Measurements from ENCODE around the gene SGSM1. TPM values are rescaled to one million over a fixed set of nuclear protein-coding genes. Genes with fewer than 3 reads are reported as not detected.
A peak's percentile ranks its signal among the peaks of the same experiment; 100 is the strongest.

SGSM1 gene
- total RNA-seq, 3 donors from 2014 or later = 0.16 to 2.9 (median 1.9) TPM

GRCh38 chr22:24772493-24773220 lies 33.4 kb upstream of the SGSM1 start:
- Histone ChIP-seq H3K9me3 (no peaks in the 10 kb centered on the region), H3K36me3 (no peaks in the 10 kb centered on the region), H3K27me3 (no peaks in the 10 kb centered on the region), H3K4me3 (no peak overlapping the region), H3K4me1 (no peaks in the 10 kb centered on the region), H3K27ac (no peak overlapping the region)
- DNase-seq (ENCODE audit: low spot score in 2 of 2) = no peak
- intact Hi-C loops (cut with DNase I; ENCODE audit: low total_unique reads) = no loop called here
- TF ChIP-seq, protein P1, sequence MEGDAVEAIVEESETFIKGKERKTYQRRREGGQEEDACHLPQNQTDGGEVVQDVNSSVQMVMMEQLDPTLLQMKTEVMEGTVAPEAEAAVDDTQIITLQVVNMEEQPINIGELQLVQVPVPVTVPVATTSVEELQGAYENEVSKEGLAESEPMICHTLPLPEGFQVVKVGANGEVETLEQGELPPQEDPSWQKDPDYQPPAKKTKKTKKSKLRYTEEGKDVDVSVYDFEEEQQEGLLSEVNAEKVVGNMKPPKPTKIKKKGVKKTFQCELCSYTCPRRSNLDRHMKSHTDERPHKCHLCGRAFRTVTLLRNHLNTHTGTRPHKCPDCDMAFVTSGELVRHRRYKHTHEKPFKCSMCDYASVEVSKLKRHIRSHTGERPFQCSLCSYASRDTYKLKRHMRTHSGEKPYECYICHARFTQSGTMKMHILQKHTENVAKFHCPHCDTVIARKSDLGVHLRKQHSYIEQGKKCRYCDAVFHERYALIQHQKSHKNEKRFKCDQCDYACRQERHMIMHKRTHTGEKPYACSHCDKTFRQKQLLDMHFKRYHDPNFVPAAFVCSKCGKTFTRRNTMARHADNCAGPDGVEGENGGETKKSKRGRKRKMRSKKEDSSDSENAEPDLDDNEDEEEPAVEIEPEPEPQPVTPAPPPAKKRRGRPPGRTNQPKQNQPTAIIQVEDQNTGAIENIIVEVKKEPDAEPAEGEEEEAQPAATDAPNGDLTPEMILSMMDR (IDR thresholded peaks at IDR 0.05) = peak in 1 of 3 donors; percentile 26
- TF ChIP-seq POLR2AphosphoS5 (IDR thresholded peaks at IDR 0.05) (no peak), POLR2A (IDR thresholded peaks at IDR 0.05) (no peak)

- no peaks in the 10 kb centered on the region for H3K27me3 ChIP-seq
- TF ChIP-seq POLR2A (IDR thresholded peaks at IDR 0.05) (no peak), POLR2AphosphoS5 (IDR thresholded peaks at IDR 0.05) (no peak)
- TF ChIP-seq, protein P1 (IDR thresholded peaks at IDR 0.05) = no peak
- H3K36me3 ChIP-seq = no peaks in the 10 kb centered on the region
- H3K4me1 ChIP-seq = no peaks in the 10 kb centered on the region
- H3K27ac ChIP-seq = peak overlapping the region in 1 of 2 donors; percentile 9
- no peak for DNase-seq (ENCODE audit: low spot score in 2 of 2)
- H3K9me3 ChIP-seq = no peaks in the 10 kb centered on the region
- no peak overlapping the region for H3K4me3 ChIP-seq
- intact Hi-C loops (cut with DNase I; ENCODE audit: low total_unique reads) = no loop called here
Observed at GRCh38 chr22:24775769-24776492, 30.1 kb upstream of the SGSM1 start.

- no peaks in the 10 kb centered on the region for H3K36me3 ChIP-seq
- TF ChIP-seq, protein P1 (IDR thresholded peaks at IDR 0.05) = no peak
- no peak for TF ChIP-seq POLR2A (IDR thresholded peaks at IDR 0.05)
- TF ChIP-seq POLR2AphosphoS5 (IDR thresholded peaks at IDR 0.05) = no peak
- intact Hi-C loops (cut with DNase I; ENCODE audit: low total_unique reads) = no loop called here
- H3K9me3 ChIP-seq = no peaks in the 10 kb centered on the region
- no peak overlapping the region for H3K27ac ChIP-seq
- H3K27me3 ChIP-seq = no peaks in the 10 kb centered on the region
- no peak overlapping the region for H3K4me3 ChIP-seq
- DNase-seq (ENCODE audit: low spot score in 2 of 2) = no peak
- no peaks in the 10 kb centered on the region for H3K4me1 ChIP-seq
Observed at GRCh38 chr22:24776525-24776924, 29.5 kb upstream of the SGSM1 start.

GRCh38 chr22:24789516-24789915 lies 16.5 kb upstream of the SGSM1 start:
- intact Hi-C loops (cut with DNase I; ENCODE audit: low total_unique reads) = no loop called here
- DNase-seq (ENCODE audit: low spot score in 2 of 2) = no peak
- Histone ChIP-seq H3K4me1 (no peaks in the 10 kb centered on the region), H3K27ac (no peak overlapping the region), H3K9me3 (no peaks in the 10 kb centered on the region), H3K36me3 (no peaks in the 10 kb centered on the region), H3K27me3 (no peaks in the 10 kb centered on the region), H3K4me3 (no peak overlapping the region)
- TF ChIP-seq POLR2AphosphoS5 (IDR thresholded peaks at IDR 0.05) = no peak

GRCh38 chr22:24791362-24791761 lies 14.6 kb upstream of the SGSM1 start:
- H3K4me3 ChIP-seq = no peak overlapping the region
- intact Hi-C loops (cut with DNase I; ENCODE audit: low total_unique reads) = no loop called here
- no peaks in the 10 kb centered on the region for H3K27me3 ChIP-seq
- H3K27ac ChIP-seq = no peak overlapping the region
- no peaks in the 10 kb centered on the region for H3K36me3 ChIP-seq
- no peaks in the 10 kb centered on the region for H3K9me3 ChIP-seq
- TF ChIP-seq POLR2AphosphoS5 (IDR thresholded peaks at IDR 0.05) (no peak), POLR2A (IDR thresholded peaks at IDR 0.05) (no peak)
- TF ChIP-seq, protein P1 (IDR thresholded peaks at IDR 0.05) = no peak
- DNase-seq (ENCODE audit: low spot score in 2 of 2) = no peak
- no peaks in the 10 kb centered on the region for H3K4me1 ChIP-seq

Data from breast epithelium (tissue), 4 donors.